Measurements from ENCODE around the gene ZNF575.
"Not testable (repeated sequence)": the region's sequence is repeated elsewhere in the genome, so short reads cannot be mapped to it uniquely, and the experiment has no call there.

GRCh38 chr19:43547926-43548325 is 14.9 kb downstream of the ZNF575 start:
- not testable (repeated sequence) for TF ChIP-seq CTCF (IDR thresholded peaks at IDR 0.05; ENCODE audit: poor library complexity); EZH2 (IDR thresholded peaks at IDR 0.05; ENCODE audit: borderline replicate concordance)
